ENCODE results near the gene NADSYN1.

NADSYN1 gene

GRCh38 chr11:71499546-71499945 lies 46.5 kb downstream of the NADSYN1 start:
- Histone ChIP-seq H3K27me3 (replicated peaks; ENCODE audit: control insufficient read depth, insufficient read depth, low read length, poor library complexity, severe bottlenecking) (no peaks in the 10 kb centered on the region), H3K4me3 (ENCODE audit: insufficient read depth, low read depth, low read length, poor library complexity, severe bottlenecking) (no peak overlapping the region), H3K4me1 (ENCODE audit: control insufficient read depth, insufficient read depth, low read length, poor library complexity, severe bottlenecking) (no peaks in the 10 kb centered on the region), H3K9me3 (ENCODE audit: control insufficient read depth, low read length) (no peaks in the 10 kb centered on the region), H3K36me3 (ENCODE audit: control insufficient read depth, insufficient read depth, low read length) (peaks cover 76% of the 10 kb centered on the region), H3K27ac (ENCODE audit: insufficient read depth, low read length, poor library complexity, severe bottlenecking) (no peak overlapping the region)
- no peak for DNase-seq

DNA sequence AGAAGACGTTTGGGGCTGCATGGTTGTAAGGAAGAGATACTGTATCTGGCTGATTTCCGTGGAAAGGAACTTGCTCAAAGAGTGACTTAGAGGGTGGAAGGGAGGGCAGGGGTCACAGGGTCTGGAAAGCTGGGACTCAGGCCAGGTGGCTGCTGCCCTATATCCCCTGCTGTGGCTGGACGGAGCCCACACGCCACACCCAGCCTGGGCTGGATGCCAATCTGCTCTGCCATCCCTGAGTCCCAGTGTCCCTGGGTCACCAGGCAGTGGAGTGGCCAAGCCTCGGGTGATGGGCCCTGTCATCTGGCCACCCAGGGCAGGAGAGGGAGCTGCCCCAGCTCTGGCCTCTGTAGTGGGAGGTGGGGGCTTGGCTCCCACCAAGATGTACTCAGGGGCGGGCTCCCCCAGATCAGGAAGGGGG lies 47.6 kb downstream of the NADSYN1 start:
- no peaks in the 10 kb centered on the region for H3K9me3 ChIP-seq (ENCODE audit: control insufficient read depth, low read length)
- DNase-seq, result no peak
- no peak overlapping the region for H3K4me3 ChIP-seq (ENCODE audit: insufficient read depth, low read depth, low read length, poor library complexity, severe bottlenecking)
- H3K27ac ChIP-seq (ENCODE audit: insufficient read depth, low read length, poor library complexity, severe bottlenecking), result no peak overlapping the region
- no peaks in the 10 kb centered on the region for H3K4me1 ChIP-seq (ENCODE audit: control insufficient read depth, insufficient read depth, low read length, poor library complexity, severe bottlenecking)
- peaks cover 67% of the 10 kb centered on the region for H3K36me3 ChIP-seq (ENCODE audit: control insufficient read depth, insufficient read depth, low read length)
- H3K27me3 ChIP-seq (replicated peaks; ENCODE audit: control insufficient read depth, insufficient read depth, low read length, poor library complexity, severe bottlenecking), result no peaks in the 10 kb centered on the region

DNA sequence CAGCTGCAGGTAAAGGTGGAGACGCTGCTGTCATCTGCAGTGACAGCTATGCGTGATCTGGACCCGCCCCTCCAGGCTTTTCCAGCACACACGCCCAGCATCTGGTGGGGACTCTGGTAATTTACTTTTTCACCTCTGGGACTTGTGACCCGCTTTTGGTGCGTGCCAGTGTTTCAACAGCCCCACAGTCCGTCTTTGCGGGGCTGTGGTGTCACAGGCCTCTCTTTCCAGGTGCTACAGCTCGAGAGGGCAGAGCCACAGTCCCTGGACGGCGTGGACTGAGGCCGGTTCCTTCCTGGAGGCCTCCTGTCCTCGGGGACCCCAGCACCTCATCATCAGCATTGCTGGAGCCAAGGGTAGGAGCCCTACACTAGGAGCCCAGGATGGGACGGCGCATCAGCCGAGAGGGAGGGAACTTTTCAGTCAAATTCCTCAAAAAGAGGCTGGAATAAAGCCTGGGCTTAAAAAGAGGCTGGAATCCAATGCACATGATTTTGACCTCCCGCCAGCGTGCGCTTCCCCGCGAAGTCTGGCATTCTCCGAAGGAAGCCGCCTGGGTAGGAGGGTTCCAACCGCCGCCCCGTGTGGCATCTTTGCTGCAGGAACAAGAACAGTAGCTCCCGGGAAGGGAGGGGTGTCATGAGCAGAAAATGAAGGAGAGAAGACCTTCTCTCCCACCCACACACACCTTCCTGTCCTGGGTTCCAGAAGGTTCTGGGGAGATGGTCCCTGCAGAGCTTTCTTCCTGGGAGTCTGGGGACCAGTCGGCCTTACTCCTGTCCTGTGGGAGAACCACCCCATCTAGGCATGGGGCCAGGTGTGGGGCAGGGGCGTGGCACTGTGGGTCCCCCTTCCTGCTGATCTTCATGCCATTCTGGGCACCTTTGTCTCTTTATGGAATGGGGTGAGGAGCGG lies 48.3 kb downstream of the NADSYN1 start:
- peaks cover 60% of the 10 kb centered on the region for H3K36me3 ChIP-seq (ENCODE audit: control insufficient read depth, insufficient read depth, low read length)
- no peak for DNase-seq
- H3K27me3 ChIP-seq (replicated peaks; ENCODE audit: control insufficient read depth, insufficient read depth, low read length, poor library complexity, severe bottlenecking), result no peaks in the 10 kb centered on the region

DNA sequence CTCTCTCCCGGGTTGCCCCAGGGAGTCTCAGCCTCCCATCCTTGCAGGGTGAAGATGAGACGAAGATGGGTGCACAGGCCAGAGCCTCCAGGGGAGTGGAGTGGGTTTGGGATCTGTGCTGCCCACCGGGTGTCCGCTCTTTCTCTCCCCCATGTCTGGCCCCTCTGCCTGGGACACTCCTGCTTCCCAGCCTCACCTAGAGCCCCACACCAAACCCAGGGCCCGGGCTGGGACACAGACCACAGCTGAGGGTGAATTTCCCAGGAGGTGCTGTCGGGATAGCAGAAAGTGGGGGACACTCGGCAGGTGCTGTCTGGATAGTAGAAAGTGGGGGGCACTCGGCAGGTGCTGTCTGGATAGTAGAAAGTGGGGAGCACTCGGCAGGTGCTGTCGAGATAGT lies 49.0 kb downstream of the NADSYN1 start:
- DNase-seq, result no peak

More for the DNA sequence above, 48.3 kb downstream of the NADSYN1 start:
- Histone ChIP-seq H3K9me3 (ENCODE audit: control insufficient read depth, low read length) (no peaks in the 10 kb centered on the region), H3K4me3 (ENCODE audit: insufficient read depth, low read depth, low read length, poor library complexity, severe bottlenecking) (no peak overlapping the region), H3K27ac (ENCODE audit: insufficient read depth, low read length, poor library complexity, severe bottlenecking) (no peak overlapping the region), H3K4me1 (ENCODE audit: control insufficient read depth, insufficient read depth, low read length, poor library complexity, severe bottlenecking) (no peaks in the 10 kb centered on the region)

GRCh38 chr11:71502871-71503435 lies 50.0 kb downstream of the NADSYN1 start:
- Histone ChIP-seq H3K4me3 (ENCODE audit: insufficient read depth, low read depth, low read length, poor library complexity, severe bottlenecking) (no peak overlapping the region), H3K27me3 (replicated peaks; ENCODE audit: control insufficient read depth, insufficient read depth, low read length, poor library complexity, severe bottlenecking) (no peaks in the 10 kb centered on the region), H3K36me3 (ENCODE audit: control insufficient read depth, insufficient read depth, low read length) (peaks cover 44% of the 10 kb centered on the region), H3K27ac (ENCODE audit: insufficient read depth, low read length, poor library complexity, severe bottlenecking) (no peak overlapping the region), H3K9me3 (ENCODE audit: control insufficient read depth, low read length) (peaks cover 4% of the 10 kb centered on the region), H3K4me1 (ENCODE audit: control insufficient read depth, insufficient read depth, low read length, poor library complexity, severe bottlenecking) (no peaks in the 10 kb centered on the region)
- no peak for DNase-seq

More for the DNA sequence above, 49.0 kb downstream of the NADSYN1 start:
- no peak overlapping the region for H3K27ac ChIP-seq (ENCODE audit: insufficient read depth, low read length, poor library complexity, severe bottlenecking)
- no peaks in the 10 kb centered on the region for H3K4me1 ChIP-seq (ENCODE audit: control insufficient read depth, insufficient read depth, low read length, poor library complexity, severe bottlenecking)
- peaks cover 53% of the 10 kb centered on the region for H3K36me3 ChIP-seq (ENCODE audit: control insufficient read depth, insufficient read depth, low read length)
- H3K27me3 ChIP-seq (replicated peaks; ENCODE audit: control insufficient read depth, insufficient read depth, low read length, poor library complexity, severe bottlenecking), result no peaks in the 10 kb centered on the region
- H3K4me3 ChIP-seq (ENCODE audit: insufficient read depth, low read depth, low read length, poor library complexity, severe bottlenecking), result no peak overlapping the region
- peaks cover 4% of the 10 kb centered on the region for H3K9me3 ChIP-seq (ENCODE audit: control insufficient read depth, low read length)

- Histone ChIP-seq H3K4me1 (ENCODE audit: control insufficient read depth, insufficient read depth, low read length, poor library complexity, severe bottlenecking) (no peaks in the 10 kb centered on the region), H3K36me3 (ENCODE audit: control insufficient read depth, insufficient read depth, low read length) (peaks cover 28% of the 10 kb centered on the region), H3K27ac (ENCODE audit: insufficient read depth, low read length, poor library complexity, severe bottlenecking) (no peak overlapping the region), H3K9me3 (ENCODE audit: control insufficient read depth, low read length) (peaks cover 4% of the 10 kb centered on the region), H3K4me3 (ENCODE audit: insufficient read depth, low read depth, low read length, poor library complexity, severe bottlenecking) (no peak overlapping the region), H3K27me3 (replicated peaks; ENCODE audit: control insufficient read depth, insufficient read depth, low read length, poor library complexity, severe bottlenecking) (no peaks in the 10 kb centered on the region)
- DNase-seq, result no peak
Observed at GRCh38 chr11:71504531-71504930, 51.5 kb downstream of the NADSYN1 start.

DNA sequence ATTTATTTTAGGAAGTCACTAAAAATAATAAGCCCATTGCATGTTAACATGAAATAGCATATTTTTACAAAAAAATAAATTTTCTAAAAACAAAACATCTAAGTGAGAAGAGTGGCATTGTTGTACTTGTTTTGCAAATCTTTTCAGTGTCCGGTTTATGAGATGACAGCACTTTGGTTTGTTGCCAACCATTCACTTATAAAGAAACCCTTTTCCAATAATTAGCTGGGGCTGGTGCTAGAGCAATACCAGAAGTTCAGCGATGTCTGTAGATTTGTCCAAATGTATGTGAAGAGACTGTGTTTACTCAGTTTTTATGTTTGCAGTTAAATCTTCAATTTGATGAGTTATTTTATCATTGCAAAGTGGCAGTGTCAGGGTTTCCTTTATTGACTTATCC lies 52.0 kb downstream of the NADSYN1 start:
- Histone ChIP-seq H3K27ac (ENCODE audit: insufficient read depth, low read length, poor library complexity, severe bottlenecking) (no peak overlapping the region), H3K27me3 (replicated peaks; ENCODE audit: control insufficient read depth, insufficient read depth, low read length, poor library complexity, severe bottlenecking) (no peaks in the 10 kb centered on the region), H3K9me3 (ENCODE audit: control insufficient read depth, low read length) (peaks cover 4% of the 10 kb centered on the region), H3K36me3 (ENCODE audit: control insufficient read depth, insufficient read depth, low read length) (peaks cover 24% of the 10 kb centered on the region), H3K4me3 (ENCODE audit: insufficient read depth, low read depth, low read length, poor library complexity, severe bottlenecking) (no peak overlapping the region), H3K4me1 (ENCODE audit: control insufficient read depth, insufficient read depth, low read length, poor library complexity, severe bottlenecking) (no peaks in the 10 kb centered on the region)
- no peak for DNase-seq

- DNase-seq, result no peak
- Histone ChIP-seq H3K4me1 (ENCODE audit: control insufficient read depth, insufficient read depth, low read length, poor library complexity, severe bottlenecking) (no peaks in the 10 kb centered on the region), H3K27ac (ENCODE audit: insufficient read depth, low read length, poor library complexity, severe bottlenecking) (no peak overlapping the region), H3K4me3 (ENCODE audit: insufficient read depth, low read depth, low read length, poor library complexity, severe bottlenecking) (no peak overlapping the region), H3K27me3 (replicated peaks; ENCODE audit: control insufficient read depth, insufficient read depth, low read length, poor library complexity, severe bottlenecking) (no peaks in the 10 kb centered on the region), H3K36me3 (ENCODE audit: control insufficient read depth, insufficient read depth, low read length) (peaks cover 16% of the 10 kb centered on the region), H3K9me3 (ENCODE audit: control insufficient read depth, low read length) (peaks cover 4% of the 10 kb centered on the region)
Observed at GRCh38 chr11:71505781-71506180, 52.8 kb downstream of the NADSYN1 start.

GRCh38 chr11:71507102-71507501 lies 54.1 kb downstream of the NADSYN1 start:
- Histone ChIP-seq H3K36me3 (ENCODE audit: control insufficient read depth, insufficient read depth, low read length) (peaks cover 7% of the 10 kb centered on the region), H3K9me3 (ENCODE audit: control insufficient read depth, low read length) (peaks cover 4% of the 10 kb centered on the region), H3K27ac (ENCODE audit: insufficient read depth, low read length, poor library complexity, severe bottlenecking) (no peak overlapping the region), H3K4me1 (ENCODE audit: control insufficient read depth, insufficient read depth, low read length, poor library complexity, severe bottlenecking) (no peaks in the 10 kb centered on the region), H3K27me3 (replicated peaks; ENCODE audit: control insufficient read depth, insufficient read depth, low read length, poor library complexity, severe bottlenecking) (no peaks in the 10 kb centered on the region), H3K4me3 (ENCODE audit: insufficient read depth, low read depth, low read length, poor library complexity, severe bottlenecking) (no peak overlapping the region)
- DNase-seq, result no peak

Measured in effector memory CD4-positive, alpha-beta T cell (primary cell).